GM04504 (cell line): ENCODE measurements around the gene S100A3.
"Not testable (repeated sequence)": the region's sequence is repeated elsewhere in the genome, so short reads cannot be mapped to it uniquely, and the experiment has no call there.

Source experiments
- DNase-seq: peaks from one replicate; pipeline ENCODE4 v3.0.0-alpha.2; 2012; ENCODE audit warnings: low read depth

Gene S100A3

GRCh38 chr1:153548722-153549688 lies at the start of gene S100A3:
Gene S100A3, minus strand, starts transcription at chr1:153549258. Its CDS starts 773 bp downstream, at chr1:153548485.
- DNase-seq = peak; percentile 91

- DNase-seq = peak; percentile 49
These were observed 49.5 kb upstream of the S100A3 start for GRCh38 chr1:153598309-153599172.

GRCh38 chr1:153597206-153597605 lies 48.1 kb upstream of the S100A3 start:
- DNase-seq = no peak

- DNase-seq = no peak
These were observed 43.7 kb upstream of the S100A3 start for GRCh38 chr1:153592748-153593147.

GRCh38 chr1:153588482-153588881 lies 39.4 kb upstream of the S100A3 start:
- DNase-seq = no peak

GRCh38 chr1:153588033-153588432 lies 39.0 kb upstream of the S100A3 start:
- DNase-seq = not testable (repeated sequence)

GRCh38 chr1:153587314-153587713 lies 38.3 kb upstream of the S100A3 start:
- DNase-seq = no peak

GRCh38 chr1:153586347-153586746 lies 37.3 kb upstream of the S100A3 start:
- DNase-seq = no peak

GRCh38 chr1:153585006-153585405 lies 35.9 kb upstream of the S100A3 start:
- DNase-seq = no peak

- DNase-seq = no peak
These were observed 34.9 kb upstream of the S100A3 start for GRCh38 chr1:153583976-153584375.

GRCh38 chr1:153583514-153583913 lies 34.5 kb upstream of the S100A3 start:
- not testable (repeated sequence) for DNase-seq

GRCh38 chr1:153582836-153583235 lies 33.8 kb upstream of the S100A3 start:
- not testable (repeated sequence) for DNase-seq

GRCh38 chr1:153578936-153579335 lies 29.9 kb upstream of the S100A3 start:
- no peak for DNase-seq

GRCh38 chr1:153578490-153578889 lies 29.4 kb upstream of the S100A3 start:
- DNase-seq = no peak

GRCh38 chr1:153577624-153578051 lies 28.6 kb upstream of the S100A3 start:
- DNase-seq = no peak

GRCh38 chr1:153577138-153577537 lies 28.1 kb upstream of the S100A3 start:
- DNase-seq = no peak

- DNase-seq = not testable (repeated sequence)
These were observed 26.4 kb upstream of the S100A3 start for GRCh38 chr1:153575497-153575896.

- DNase-seq = not testable (repeated sequence)
These were observed 26.0 kb upstream of the S100A3 start for GRCh38 chr1:153575081-153575491.

GRCh38 chr1:153573351-153573750 lies 24.3 kb upstream of the S100A3 start:
- DNase-seq = no peak

GRCh38 chr1:153572569-153573015 lies 23.5 kb upstream of the S100A3 start:
- DNase-seq = peak; percentile 85

- no peak for DNase-seq
These were observed 22.6 kb upstream of the S100A3 start for GRCh38 chr1:153571706-153572105.

GRCh38 chr1:153570874-153571273 lies 21.8 kb upstream of the S100A3 start:
- no peak for DNase-seq
